NCI-H2227 treated with DMSO at 0.1 percent for 48 hours (cell line): ENCODE measurements around the gene DCBLD1.

Experiments
- DNase-seq: peaks from one replicate; lab custom pipeline; 2025; lab: John Stamatoyannopoulos, UW

Gene DCBLD1

GRCh38 chr6:117472667-117473066 lies 9.8 kb upstream of the DCBLD1 start:
- no peak for DNase-seq

GRCh38 chr6:117473401-117473800 lies 9.1 kb upstream of the DCBLD1 start:
- DNase-seq, result no peak

DNA sequence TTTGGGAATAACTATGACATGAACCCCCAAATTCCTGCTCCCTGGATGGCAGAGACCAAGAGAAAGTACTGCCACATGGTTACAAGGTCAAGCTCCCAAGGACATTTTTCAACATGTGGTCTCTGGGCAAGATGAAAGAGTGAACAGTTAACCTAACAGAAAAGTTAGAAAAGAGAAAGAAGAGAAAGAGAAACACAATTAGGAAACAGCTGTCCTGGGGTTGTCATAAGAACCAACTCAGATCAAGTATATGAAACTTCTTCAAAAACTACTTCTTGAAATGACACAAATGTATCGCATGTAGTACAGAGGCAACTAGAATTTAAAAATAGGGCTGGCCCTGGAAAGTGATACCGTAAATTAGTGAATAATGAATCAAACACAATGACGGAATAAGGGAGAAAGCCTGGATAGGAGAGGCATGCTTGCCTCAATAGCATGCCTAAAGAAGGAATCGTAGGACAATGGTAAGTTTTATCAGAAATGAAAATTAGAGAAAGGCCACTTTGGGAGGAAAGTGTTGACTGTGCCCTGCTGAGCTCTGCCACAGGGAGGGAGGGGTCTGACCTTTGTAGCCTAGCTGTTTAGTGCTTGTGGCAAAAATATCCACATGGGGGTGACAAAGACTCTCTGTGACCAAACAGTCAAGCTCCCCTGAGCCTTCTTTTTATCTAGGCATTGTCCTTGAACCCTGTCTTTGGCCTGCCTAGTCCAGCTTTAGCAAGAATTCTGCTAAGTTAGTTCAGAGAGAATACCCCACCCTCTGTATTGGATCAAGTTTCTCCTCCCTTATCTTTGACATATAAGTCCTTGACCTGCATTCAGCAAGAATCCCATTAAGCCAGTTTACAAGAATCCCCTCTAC lies 4.3 kb upstream of the DCBLD1 start:
- no peak for DNase-seq

GRCh38 chr6:117478853-117479231 lies 3.6 kb upstream of the DCBLD1 start:
- DNase-seq, result no peak

- DNase-seq, result no peak
These were observed 1.8 kb upstream of the DCBLD1 start for GRCh38 chr6:117480651-117481050.

DNA sequence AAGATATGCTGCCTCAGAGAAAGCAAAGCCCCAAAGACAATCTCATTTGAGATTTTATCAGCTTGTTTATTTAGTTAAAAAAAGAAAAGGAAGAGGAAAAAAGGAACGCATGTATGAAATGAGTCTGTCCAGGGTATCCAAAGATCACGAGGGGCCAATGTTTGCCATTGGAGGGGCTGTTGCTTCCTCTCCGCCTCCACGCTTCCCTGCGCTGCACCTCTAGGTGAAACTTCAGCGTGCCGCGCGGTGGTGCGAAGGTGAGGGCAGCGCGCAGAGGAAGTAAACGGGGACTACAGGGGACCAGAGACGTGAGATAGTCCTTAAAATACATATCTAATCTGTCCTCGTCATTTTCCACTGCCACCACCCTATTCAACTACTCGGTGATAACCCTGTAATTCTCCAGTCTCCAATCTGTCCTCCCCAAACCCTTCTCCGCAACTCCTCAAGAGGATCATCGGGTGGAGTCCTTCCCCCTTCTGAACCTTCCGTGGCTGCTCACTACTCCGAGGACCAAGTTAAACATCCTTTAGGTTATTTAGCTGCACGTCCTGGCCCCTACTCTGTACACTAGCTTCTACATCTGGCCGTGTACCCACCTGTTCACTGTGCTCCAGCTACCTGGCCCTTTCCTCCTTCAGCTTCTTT lies 1.1 kb upstream of the DCBLD1 start:
- DNase-seq, result no peak

- no peak for DNase-seq
These were observed 591 bp upstream of the DCBLD1 start for GRCh38 chr6:117481926-117482239.

- DNase-seq, result no peak
These were observed 650 bp downstream of the DCBLD1 start for GRCh38 chr6:117483004-117483644.

GRCh38 chr6:117483645-117484016 lies 1.2 kb downstream of the DCBLD1 start:
- DNase-seq, result peak; percentile 2

DNA sequence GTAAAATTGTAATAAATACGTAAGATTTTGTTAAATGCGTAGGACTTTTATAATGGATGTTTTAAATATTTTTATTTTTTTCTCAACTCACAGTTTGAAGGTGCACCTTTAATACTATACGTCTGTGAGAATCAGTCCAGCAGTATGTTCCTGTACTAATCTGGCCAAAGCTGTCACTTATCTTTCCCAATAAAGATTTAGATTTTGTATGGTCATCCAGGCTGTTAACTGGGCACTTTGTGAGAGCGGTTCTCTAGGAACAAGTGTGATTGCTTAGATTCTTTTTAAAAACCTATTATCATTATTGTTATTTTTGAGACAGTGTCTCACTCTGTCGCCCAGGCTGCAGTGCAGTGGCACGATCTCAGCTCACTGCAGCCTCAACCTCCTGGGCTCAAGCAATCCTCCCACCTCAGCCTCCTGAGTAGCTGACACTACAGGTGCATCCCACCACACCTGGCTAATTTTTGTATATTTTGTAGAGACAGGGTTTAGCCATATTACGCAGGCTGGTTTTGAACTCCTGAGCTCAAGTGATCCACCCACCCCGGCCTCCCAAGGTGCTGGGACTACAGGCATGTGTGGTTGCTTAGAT lies 1.7 kb downstream of the DCBLD1 start:
- no peak for DNase-seq

DNA sequence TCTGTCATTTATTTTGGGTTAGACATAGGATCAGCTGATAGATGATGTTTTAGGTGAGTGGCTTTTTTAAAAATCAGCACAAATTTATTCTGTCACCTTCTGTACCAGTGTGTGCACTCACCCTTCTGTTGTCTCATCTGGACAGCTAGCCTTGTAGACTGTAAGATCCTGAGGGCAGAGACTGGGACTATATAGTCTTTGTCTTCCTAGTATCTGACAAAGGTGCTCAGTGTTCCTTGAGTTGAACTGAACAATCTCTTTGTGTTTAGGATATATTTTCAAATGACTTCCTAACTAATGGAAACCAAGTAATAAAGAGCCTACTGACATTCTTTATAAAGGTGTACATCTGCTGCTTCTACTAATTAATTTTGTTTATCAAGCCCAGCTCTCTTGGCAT lies 3.0 kb downstream of the DCBLD1 start:
- no peak for DNase-seq

- no peak for DNase-seq
These were observed 5.3 kb downstream of the DCBLD1 start for GRCh38 chr6:117487821-117488220.

DNA sequence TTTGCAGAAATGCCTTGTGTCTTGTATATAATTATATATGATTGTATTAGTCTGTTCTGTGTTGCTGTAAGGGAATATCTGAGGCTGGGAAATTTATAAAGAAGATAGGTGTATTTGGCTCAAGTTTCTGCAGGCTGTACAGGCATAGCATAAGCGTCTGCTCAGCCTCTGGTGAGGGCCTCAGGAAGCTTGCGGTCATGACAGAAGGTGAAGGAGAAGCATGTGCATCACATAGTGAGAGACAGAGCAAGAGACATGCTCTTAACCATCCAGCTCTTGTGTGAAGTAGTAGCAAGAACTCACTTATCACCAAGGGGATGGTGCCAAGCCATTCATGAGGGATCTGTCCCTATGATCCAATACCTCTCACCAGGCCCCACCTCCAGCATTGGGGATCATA lies 6.5 kb downstream of the DCBLD1 start:
- DNase-seq, result no peak

DNA sequence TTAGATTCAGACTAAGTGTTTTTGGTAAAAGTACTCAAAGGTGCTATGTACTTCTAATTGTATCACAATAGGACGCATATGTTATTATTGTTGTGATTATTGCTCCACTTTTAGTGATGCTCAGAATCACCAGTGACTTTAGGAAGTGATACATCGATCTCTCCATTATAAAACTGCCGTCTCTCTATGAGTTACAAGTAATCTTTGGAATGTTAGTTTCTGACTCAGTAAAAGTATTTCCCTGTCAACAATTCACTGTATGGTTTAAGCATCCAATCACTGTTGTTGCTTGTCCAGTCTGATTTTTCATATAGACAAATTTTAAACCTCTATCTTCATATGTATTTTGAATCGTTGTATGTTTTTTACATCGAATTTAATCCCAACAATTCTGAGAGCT lies 9.4 kb downstream of the DCBLD1 start:
- DNase-seq, result no peak

DNA sequence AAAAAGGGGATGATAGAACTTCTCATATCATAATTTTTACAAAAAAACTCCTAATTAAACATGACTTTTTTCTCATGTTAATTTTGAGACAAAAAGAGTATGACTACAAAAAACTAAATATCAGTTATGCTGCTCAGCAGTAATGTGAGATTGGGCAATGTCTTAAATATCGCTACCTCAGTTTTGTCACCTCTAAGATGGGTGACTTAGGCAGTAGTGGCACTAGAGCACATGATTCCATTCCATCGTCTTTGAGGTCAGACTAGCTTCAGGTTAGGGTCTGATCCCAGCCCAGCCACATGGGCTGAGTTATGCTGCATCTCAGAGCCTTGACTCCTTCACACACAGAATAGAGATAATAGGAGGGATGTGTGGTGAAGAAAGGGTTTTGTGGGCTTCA lies 11.0 kb downstream of the DCBLD1 start:
- DNase-seq, result no peak

GRCh38 chr6:117494283-117494682 lies 11.8 kb downstream of the DCBLD1 start:
- DNase-seq, result no peak

- no peak for DNase-seq
These were observed 12.3 kb downstream of the DCBLD1 start for GRCh38 chr6:117494694-117495318.

DNA sequence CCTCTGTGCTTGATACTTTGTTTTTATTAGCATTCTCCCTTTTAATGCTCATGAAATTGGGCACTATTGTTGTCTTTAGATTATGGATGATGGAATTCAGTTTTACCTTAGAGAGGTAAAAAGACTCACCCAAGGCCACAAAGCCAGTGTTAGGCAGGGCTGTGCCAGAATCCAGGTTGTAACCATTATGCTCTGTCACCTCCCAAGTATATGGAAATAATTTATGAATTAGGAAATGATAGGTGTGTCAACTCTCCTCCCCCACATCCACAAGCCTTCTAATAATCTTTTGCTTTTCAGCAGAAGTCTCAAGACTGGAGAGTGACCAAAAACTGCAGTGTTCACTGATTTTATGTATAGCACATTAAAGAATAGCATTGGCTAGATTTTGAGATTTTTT lies 13.0 kb downstream of the DCBLD1 start:
- no peak for DNase-seq

DNA sequence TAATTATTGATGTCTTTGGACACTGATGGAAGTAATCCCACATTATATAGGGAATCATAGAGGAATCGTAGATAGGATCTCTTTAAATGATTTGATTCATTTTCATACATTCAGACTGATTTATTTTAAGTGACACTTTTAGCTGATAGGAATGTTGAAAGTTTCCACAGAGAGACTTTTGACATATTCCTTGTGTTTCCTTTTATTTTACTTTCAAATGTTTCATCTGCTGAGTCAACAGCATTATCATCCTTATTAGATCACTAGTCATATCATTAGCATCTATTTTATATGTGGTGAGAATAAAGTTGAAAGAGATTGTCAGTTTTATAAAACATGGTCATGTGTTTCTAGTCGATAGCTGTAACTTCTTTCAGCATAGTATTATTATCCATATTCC lies 13.4 kb downstream of the DCBLD1 start:
- no peak for DNase-seq

DNA sequence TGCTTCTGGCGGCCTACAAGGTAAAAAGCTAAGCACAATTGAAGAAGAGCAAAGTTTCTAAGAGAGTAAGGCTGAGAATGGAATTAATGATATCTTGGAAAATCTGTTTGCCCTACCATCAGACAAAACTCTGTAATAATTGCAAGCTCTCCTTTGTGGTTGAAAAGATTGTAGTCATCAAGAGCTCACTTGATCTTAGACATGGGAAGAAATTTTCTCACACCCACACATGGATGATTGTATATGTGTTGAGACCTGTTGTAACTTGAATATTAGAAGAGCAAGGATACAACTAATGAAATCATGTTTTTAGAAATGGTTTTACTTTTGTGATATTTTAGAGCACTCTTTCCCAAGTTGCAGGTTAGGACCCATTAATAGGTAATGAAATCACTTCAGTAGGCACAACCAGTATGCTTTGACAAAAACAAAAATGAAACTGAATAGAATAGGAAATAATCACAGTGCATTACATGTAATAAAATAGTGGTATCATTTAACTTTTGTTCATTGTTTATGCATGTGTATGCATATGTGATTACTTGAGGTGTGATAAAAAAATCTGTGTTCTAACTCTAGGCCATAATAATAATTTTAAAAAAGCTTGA lies 14.0 kb downstream of the DCBLD1 start:
- no peak for DNase-seq

- DNase-seq, result no peak
These were observed 14.8 kb downstream of the DCBLD1 start for GRCh38 chr6:117497237-117497636.

GRCh38 chr6:117498159-117498558 lies 15.7 kb downstream of the DCBLD1 start:
- no peak for DNase-seq
